Measurements from ENCODE around the gene PRLH.

DNA sequence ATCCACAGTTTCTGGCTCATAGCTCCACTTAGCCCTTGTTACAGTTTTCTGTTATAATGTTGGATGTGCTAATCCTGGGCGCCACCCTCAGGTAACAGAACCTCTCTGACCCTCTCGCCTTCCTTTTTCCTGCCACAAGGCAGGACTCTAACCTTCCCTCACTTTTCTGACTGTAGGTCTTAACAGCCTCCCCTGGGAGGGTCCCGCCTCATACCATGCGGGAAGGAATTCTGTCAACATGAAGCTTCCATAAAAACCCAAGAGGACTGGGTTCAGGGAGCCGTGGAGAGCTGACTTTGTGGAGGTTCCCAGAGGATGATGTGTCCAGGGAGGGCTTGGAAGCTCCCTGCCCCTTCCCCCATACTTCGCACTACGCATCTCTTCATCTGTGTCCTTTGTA lies 36.0 kb downstream of the PRLH start:
- TF ChIP-seq ARNTL (CRISPR knock-in tag; IDR thresholded peaks at IDR 0.05) = no peak
- no peak for TF ChIP-seq POLR2A (IDR thresholded peaks at IDR 0.05; ENCODE audit: insufficient read depth in 1 of 2, low read depth in 2 of 2, low read length in 2 of 2)
- no peak for TF ChIP-seq KAT8 (CRISPR knock-in tag; IDR thresholded peaks at IDR 0.05)
- TF ChIP-seq CTCF (CRISPR knock-in tag; IDR thresholded peaks at IDR 0.05) = peak; percentile 49
- no peak for TF ChIP-seq EP300 (IDR thresholded peaks at IDR 0.05; ENCODE audit: low read depth in 2 of 2, low read length in 2 of 2)
- TF ChIP-seq EP300 (CRISPR knock-in tag; IDR thresholded peaks at IDR 0.05; ENCODE audit: borderline replicate concordance) = no peak
- TF ChIP-seq NCOA1 (CRISPR knock-in tag; IDR thresholded peaks at IDR 0.05) = no peak
- TF ChIP-seq TCF12 (IDR thresholded peaks at IDR 0.05) = no peak
- TF ChIP-seq TCF12 (CRISPR knock-in tag; IDR thresholded peaks at IDR 0.05) = no peak
